ENCODE data around the gene HSF2.

HSF2 gene

DNA sequence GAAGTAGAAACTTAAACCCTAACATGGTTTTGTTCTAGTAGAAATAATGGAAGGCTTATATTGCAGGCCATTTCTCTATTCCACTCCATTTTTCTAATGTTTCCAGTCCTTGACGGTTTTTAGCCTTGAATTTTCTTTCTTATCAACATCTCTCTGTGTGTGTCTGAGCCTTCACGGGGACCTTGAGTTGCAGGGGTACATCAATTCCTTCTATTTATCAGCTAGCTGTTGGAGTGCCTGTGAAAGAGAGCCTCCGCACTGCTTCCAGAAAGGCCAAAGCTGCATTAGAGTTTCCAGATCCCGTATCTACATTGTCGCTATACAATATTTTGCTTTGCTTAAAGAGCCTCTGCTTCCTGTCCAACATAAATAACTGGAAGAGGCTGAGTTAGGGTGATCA lies 5.4 kb upstream of the HSF2 start:
- DNase-seq (ENCODE audit: low read depth, low spot score) = no peak

DNA sequence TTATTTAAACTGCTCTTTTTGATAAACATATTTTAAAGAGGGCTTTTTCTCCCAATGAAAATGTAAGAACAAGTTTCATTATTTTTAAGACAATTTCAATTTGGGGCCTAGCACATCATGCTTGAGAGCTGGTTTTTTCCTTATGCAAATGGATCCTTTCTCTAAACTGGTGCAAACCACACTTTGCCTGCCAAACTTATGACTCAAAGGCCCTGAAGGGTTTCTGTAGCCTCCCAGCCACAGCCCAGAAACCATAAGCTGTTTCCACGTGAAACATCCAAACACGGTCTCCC lies 451 bp upstream of the HSF2 start:
- no peak for DNase-seq (ENCODE audit: low read depth, low spot score)

DNA sequence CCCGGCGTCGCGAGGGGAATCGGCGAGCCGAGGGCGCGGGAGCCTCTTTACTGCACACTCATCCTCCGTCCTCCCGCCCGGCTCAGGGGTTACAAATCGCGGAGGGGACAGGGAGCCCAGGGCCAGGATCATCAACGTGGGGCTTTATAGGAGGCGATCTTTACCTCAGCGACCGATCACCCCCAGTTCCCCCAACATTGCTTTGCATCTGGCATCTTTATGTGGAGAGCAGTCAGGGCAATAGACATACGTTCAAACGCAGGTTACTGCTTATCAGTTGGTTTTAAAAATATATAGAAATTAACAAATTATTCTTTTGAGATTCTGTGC lies 634 bp downstream of the HSF2 start:
- DNase-seq (ENCODE audit: low read depth, low spot score) = no peak

DNA sequence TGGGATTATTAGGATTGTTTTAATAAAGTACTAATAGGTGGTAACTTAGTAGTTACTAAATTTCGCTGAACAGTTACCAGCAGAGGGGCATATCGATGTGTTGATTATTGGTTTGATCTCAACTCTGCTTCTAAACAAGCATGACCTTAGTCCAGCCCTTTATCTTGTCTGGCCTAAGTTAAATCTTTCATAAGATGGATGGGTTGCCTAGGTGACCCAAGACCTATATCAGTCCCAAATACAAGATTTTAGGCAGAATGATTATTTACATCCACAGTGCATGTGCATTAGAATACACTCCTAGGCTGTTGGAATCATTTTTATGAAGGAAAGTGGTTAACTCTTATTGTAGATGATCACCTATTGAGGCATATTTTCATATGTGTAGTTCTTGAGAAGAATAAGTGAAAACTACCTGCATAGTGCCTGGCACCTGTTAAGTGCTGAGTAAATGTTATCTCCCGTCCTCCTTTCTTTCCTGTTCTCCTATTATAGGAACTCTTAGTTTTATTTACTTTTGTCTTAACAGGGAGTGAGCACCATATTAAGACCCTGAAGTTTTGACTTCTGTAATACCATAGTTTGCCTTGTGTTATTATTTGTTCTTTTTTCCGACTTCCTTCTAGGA lies 1.1 kb downstream of the HSF2 start:
- no peak for DNase-seq (ENCODE audit: low read depth, low spot score)

DNA sequence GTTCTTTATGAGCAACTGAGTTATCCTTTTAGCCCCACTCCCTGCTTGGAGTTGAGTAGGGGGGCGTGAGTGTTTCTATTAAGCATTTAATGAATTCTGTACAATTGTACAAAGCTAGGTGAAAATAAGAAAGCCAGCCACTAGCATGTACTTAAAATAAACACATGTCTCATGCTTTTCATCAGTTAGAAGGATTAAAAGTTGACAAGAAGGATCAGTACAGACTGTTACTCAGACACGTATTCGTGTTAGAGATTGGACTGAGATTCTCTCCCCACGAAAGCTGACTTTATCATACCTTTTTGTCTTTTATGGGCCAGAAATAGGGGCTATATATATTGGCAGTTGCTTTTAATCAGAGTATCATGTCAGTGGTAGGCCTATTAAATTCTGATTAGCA lies 1.7 kb downstream of the HSF2 start:
- no peak for DNase-seq (ENCODE audit: low read depth, low spot score)

DNA sequence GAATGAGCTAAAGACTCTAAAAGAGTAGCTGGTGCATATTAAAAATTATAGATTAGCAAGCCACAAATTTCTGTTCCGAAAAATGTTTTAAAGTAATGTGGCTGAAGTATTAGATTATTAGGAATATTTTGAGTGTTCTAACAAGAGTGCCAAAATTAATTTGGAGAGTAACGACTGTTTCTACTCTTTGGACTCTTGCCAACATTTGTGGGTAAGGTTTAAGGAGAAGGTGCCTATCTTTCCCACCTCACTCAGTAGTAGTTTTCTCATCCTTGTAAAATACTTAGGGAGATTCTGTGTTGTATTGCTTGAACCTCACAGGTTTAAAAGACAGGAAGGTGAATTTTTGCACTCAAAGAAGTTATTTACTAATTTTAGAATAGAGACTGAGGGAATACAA lies 5.0 kb downstream of the HSF2 start:
- DNase-seq (ENCODE audit: low read depth, low spot score) = no peak

DNA sequence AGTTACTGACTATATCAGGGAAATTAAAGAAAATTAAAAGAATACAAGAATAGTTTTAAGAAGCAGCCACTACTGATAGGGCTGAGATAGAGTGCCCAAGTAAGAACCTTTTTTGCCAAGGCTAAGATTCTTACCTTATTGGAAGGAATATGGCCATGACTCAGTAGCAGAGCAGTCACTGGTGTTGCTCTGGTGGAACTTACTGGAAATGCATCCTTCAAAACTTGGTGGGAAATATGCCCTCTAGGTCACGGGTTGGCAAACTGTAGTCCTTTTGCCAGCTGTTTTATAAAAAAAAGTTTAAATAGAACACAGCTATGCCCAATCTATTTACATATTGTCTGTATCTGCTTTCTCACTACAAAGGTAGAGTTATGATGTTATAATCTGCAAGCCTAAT lies 6.0 kb downstream of the HSF2 start:
- no peak for DNase-seq (ENCODE audit: low read depth, low spot score)

DNA sequence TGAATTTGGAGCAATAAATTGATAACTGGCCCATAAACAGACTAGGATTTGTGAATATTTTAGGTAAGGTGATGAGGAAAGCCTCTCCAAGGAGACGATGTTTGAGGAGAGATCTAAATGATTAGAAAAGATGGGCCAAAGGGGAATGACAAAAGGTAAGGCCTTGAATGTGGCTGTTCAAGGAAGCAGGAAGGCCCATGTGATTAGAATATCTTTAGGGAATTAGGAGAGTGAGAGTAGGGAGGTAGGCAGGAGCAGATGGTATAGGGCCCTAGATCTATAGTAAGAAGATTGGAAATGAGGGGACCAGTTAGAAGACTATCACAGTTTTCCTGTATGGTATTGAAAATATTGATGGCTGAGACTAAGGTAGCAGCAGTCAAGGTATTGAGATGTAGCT lies 6.7 kb downstream of the HSF2 start:
- no peak for DNase-seq (ENCODE audit: low read depth, low spot score)

DNA sequence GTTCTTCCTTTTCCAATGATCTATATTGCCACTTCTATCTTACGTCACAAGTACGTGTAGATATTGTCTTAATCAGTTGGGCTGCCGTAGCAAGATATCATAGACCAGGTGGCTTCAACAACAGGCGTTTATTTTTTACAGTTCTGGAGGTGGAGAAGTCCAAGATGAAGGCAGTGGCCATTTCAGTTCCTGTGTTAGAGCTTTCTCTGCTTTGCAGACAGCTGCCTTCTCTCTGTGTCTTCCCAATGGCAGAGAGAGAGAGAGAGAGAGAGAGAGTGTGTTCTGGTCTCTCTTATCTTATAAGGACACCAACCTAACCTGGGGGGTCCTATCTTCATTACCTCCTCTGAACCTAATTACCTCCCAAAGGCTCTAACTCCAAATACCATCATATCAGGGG lies 8.3 kb downstream of the HSF2 start:
- DNase-seq (ENCODE audit: low read depth, low spot score) = no peak

DNA sequence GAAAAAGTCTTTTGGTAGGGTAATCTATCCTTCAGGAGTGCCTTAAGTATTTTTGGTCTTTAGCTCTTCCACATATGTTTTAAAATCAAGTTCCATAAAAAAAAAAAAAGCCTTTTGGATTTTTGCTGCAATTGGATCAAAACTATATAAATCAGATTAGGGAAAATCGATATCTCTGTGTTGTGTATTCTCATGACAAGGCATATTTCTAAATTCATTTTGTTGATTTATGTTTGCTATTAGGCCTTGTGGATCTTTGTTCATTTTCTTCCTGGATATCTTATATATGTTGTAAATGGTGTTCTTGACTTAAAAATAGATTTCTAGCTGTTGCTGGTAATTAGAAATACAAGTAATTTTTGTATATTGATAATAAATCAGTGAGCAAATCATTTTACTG lies 8.8 kb downstream of the HSF2 start:
- no peak for DNase-seq (ENCODE audit: low read depth, low spot score)

DNA sequence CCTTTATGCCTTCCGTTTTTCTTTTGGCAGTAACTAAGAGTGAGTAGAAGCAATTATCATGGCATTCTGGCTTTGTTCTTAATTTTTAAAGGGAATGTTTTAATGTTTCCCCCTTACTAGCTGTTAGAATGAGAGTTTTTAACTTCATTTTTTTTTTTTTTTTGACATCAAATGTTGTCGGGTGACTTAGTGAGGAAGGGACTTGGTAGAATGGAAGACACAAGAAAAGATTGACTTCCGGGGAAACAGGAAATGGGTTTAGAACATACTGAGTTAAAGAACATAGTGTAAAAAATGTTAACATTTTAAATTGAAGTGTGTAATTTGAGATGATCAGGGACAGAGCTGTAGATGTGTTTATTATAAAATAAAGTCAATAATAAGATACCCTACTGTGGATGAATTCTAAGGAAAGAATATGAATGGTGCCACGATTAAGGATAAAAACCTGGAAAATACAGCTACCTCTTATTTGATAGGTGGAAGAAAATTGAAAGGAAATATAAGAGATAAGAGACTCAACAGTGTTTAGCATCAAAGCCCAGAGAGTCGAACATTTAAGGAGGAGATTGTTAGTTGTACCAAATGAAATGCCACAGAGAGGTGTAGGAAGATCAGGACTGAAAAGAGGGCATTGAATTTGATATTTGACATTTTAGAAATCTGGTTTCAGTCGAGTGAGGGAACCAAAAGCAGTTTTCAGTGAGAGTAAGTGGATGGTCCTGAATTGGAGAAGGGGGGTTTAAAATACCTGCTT lies 9.4 kb downstream of the HSF2 start:
- no peak for DNase-seq (ENCODE audit: low read depth, low spot score)

DNA sequence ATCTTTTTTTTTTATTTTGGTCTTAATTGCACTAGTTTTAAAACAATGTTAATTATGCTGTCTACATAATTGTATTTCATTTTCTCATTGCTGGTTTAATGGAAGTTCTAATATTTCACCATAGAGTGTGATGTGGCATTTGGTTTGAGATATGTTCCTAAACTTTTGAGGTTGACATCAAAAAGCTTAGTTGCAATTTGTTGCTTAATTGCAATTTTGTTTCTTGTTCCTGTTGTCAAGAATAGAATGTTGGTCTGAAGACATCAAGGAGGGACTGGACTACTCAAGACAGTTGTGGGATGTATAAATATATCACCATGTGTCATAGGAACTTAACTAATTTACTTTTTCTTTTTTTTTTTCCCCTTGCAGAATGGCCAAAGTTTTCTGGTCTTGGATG lies 12.5 kb downstream of the HSF2 start:
- DNase-seq (ENCODE audit: low read depth, low spot score) = no peak

DNA sequence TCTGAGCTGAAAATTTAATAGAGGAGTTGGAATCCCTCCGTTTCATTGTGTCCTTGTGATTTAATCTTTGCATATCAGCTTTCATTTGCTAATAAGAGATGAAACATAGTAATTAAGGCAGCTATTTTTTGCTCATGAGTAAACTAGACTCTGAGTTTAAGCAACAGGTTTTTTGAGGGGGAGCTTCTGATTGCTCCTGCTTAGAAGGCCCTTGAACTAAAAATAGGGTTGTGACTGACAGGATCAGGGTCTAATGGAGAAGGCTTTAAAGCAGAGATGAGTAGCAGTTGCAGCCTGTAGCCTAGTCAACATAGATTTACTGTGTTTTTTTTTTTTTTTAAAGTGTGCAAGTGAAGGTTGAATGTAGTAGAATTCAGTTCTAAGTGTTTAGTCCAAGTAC lies 17.4 kb downstream of the HSF2 start:
- DNase-seq (ENCODE audit: low read depth, low spot score) = no peak

DNA sequence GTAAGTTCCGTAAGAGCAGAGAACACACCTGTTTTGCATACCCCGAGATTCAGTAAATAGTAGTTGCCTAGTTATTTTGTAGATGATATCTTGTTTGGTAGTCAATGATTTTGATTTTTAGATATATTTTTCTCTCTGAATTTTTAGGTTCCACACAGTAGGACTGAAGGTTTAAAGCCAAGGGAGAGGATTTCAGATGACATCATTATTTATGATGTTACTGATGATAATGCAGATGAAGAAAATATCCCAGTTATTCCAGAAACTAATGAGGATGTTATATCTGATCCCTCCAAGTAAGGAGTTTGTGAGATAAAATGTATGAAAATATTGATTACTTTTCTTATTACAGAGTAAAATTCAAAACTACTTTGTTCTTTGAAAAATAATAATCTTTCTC lies 22.6 kb downstream of the HSF2 start:
- DNase-seq (ENCODE audit: low read depth, low spot score) = no peak

DNA sequence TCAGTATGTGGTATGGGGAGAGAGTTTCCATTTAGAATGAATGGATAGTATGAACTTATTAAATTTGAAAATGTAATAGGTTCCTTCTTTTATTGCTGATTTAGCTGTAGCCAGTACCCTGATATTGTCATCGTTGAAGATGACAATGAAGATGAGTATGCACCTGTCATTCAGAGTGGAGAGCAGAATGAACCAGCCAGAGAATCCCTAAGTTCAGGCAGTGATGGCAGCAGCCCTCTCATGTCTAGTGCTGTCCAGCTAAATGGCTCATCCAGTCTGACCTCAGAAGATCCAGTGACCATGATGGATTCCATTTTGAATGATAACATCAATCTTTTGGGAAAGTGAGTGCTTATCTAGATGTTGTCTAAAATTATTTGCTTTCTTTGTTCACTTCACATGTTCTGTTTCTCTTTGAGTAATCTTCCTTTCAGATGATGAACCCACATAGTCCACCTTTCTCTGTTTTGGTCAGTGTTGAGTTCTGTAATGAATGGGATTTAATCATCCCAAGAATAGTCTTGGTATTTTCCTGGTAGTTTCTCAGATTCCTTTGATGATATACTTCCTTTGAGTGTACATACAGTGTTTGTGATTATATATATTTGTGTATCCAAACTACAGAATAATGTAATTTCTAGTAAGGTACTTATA lies 23.3 kb downstream of the HSF2 start:
- DNase-seq (ENCODE audit: low read depth, low spot score) = no peak

DNA sequence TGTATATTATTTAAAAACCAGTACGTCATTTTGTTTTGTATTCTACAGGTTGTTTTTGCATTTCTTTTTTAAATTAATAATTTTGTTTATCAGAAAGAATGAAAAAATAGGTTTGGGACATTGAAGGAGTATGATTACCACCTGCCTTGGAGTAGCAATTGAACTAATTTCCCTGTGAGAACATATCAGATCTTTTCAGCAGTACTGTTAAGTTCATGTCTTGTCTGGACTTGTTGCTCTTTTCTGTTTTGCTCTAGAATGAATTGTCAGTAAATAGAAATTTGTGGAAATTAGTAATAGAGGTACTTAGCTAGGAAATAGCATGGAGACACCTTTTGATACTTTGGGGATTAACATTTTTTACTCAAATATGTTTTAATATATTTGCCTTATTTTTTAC lies 24.3 kb downstream of the HSF2 start:
- DNase-seq (ENCODE audit: low read depth, low spot score) = no peak

DNA sequence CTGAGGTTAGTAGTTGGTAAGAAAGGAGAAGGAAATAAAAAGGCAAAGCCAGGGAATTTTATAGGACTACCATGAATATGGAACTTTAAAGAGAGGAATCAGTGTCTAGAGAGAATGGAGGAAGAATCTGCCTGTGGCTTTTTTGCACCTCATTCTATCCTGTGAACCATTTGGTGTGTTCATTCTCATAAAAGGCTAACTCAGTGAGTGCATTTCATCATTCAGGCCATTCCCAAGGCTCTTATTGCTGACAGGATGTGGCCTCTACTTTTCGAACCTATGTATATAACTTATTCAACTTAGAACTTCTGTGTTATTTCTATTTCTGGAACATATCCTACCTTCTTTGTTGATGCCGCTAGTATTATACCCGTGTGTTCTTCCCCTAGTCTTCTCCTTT lies 27.1 kb downstream of the HSF2 start:
- no peak for DNase-seq (ENCODE audit: low read depth, low spot score)

DNA sequence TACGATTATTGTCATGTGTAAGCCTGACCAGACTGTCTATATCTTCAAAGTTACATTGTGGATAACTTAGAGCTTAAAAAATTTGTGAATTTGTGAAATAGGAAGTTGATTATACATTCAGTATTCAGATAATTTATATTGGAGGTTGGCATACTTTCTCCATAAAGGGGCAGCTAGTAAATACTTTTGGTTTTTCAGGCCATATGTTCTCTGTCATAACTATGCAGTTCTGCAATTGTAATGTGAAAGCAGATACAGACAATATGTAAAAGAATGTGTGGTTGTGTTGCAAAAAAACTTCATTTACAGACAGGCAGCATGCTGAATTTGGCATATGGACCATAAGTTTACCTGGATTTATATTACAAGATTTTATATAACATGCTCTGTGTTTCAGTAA lies 29.3 kb downstream of the HSF2 start:
- no peak for DNase-seq (ENCODE audit: low read depth, low spot score)

DNA sequence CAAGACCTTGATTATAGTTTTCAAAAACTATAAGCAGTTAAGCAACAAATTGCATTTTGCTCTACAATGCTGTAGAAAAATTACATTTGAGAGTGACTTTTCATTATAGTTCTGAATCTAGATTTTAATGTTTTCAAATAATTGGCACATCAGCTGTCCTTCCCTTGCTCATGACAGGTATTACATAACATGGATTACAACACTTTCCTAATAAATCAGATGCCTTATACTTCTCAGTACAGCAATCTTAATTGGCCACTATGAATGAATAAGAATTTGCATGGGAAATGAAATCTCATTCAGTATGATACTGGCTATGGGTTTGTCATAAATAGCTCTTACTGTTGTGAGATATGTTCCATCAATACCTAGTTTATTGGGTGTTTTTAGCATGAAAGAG lies 29.9 kb downstream of the HSF2 start:
- DNase-seq (ENCODE audit: low read depth, low spot score) = no peak

DNA sequence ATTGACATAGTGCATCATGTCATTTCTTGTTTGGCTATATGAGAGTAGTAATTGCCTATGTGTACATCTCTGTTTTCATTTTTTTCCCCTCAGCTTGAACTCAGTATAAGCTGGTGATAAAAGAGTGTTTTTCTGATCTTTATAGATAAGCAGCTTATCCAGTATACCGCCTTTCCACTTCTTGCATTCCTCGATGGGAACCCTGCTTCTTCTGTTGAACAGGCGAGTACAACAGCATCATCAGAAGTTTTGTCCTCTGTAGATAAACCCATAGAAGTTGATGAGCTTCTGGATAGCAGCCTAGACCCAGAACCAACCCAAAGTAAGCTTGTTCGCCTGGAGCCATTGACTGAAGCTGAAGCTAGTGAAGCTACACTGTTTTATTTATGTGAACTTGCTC lies 32.3 kb downstream of the HSF2 start:
- DNase-seq (ENCODE audit: low read depth, low spot score) = no peak

DNA sequence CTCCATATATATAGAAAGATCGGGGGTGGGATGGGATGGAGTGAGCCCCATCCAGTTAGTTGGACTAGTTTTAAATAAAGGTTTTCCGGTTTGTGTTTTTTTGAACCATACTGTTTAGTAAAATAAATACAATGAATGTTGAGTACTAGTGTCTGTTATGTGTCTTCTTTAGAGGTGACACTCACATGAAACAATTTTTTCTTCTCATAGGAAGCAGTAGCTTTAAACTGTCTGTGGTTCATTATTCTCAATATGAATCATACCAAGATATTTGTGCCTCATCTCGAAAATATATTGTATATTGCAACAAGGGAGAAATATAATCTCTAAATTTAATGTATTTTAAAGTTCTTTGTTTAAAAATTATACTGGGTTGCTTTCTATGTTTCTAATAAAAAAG lies 33.4 kb downstream of the HSF2 start:
- no peak for DNase-seq (ENCODE audit: low read depth, low spot score)

DNA sequence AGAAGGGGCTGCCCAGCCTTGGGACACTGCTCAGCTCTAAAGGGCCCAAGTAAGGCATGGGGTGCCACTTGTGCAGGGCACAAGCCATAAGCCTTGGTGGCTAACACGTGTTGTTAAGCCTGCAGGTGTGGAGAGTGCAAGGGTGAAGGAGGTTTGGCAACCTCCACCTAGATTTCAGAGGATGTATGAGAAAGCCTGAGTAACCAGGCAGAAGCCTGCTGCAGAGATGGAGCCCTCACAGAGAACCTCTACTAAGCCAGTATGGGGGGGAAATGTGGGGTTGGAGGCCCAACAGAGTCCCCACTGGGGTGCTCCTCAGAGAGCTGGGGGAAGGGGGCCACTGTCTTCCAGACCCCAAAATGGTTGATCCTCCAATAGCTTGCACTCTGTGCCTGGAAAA lies 39.5 kb downstream of the HSF2 start:
- DNase-seq (ENCODE audit: low read depth, low spot score) = no peak

DNA sequence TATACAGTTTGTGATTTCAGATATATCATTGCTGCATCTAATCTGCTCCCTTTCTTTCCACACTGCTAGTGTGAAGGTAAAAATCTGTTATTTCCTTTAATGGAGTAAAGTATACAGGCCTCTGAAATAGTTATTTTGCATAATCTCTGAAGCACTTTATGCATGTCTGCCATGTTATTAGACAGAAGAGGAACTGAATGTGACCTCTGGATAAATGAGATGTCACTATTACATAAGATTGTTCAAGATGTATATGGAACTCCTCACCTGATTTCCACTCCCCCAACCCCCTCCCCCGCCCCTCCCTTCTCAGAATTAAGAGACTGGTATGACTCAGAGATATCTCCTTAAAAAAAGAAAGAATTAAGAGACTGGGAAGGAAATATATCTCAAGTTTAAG lies 45.8 kb downstream of the HSF2 start:
- DNase-seq (ENCODE audit: low read depth, low spot score) = no peak

DNA sequence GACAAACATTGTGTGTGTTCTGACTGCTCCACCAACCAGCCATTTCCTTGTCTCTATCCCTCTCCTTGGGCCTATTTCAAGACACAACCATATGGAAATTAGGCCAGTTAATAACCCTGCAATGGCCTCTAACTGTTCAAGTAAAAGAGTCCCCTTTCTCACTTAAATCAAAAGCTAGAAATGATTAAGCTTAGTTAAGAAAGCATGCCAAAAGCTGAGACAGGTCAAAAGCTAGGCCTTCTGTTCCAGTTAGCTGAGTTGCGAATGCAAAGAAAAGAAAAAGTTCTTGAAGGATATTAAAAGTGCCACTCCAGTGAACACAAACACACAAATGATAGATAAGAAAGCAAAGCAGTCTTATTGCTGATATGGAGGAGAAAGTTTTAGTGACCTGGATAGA lies 49.6 kb downstream of the HSF2 start:
- DNase-seq (ENCODE audit: low read depth, low spot score) = no peak

All from activated CD4-positive, CD25-positive, alpha-beta regulatory T cell treated with anti-CD3 and anti-CD28 coated beads, Interleukin-2, amount 50 U/mL, for 16 hours (primary cell).